ENCODE measurements around the gene CPE. TPM values are rescaled to one million over a fixed set of nuclear protein-coding genes. Genes with fewer than 3 reads are reported as not detected.
"Not testable (repeated sequence)": the region's sequence is repeated elsewhere in the genome, so short reads cannot be mapped to it uniquely, and the experiment has no call there.

The CPE gene
- total and polyA plus RNA-seq, 5 donors: 68.2 to 157 (median 93.6) TPM

GRCh38 chr4:165481053-165481835 is 102.4 kb downstream of the CPE start:
- no peak overlapping the region for H3K4me3 ChIP-seq (ENCODE audit: low read length)
- no peak overlapping the region for H3K27ac ChIP-seq (ENCODE audit: low read length)
- DNase-seq: no peak
- 76% methylated on average over 3 of the region's 3 CpGs for WGBS
- intact Hi-C loops (cut with DNase I): no loop called here
- ATAC-seq: no peak
- no peaks in the 10 kb centered on the region for H3K4me1 ChIP-seq (ENCODE audit: control insufficient read depth, insufficient read depth, low read length)
- no peaks in the 10 kb centered on the region for H3K27me3 ChIP-seq (ENCODE audit: control insufficient read depth, insufficient read depth)
- H3K9me3 ChIP-seq (ENCODE audit: control insufficient read depth, low read length): no peaks in the 10 kb centered on the region

DNA sequence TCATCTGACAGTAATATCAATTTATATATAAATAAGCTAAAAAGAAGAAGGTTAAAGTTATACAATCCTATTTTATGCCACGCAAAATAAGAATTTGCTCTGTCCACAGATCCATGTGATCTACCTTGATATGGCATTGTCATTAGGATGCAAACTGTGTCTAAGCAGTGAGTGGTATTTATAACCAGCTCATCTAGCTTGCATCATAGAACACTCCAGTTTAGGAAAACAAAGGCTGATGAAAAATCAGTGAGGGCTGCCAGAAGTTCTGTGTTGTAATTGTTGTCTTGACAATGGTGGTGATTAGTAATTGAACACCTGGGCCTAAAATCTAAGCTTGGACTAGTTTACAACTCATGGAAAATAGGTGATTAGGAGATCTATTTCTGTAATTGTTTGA is 111.0 kb downstream of the CPE start:
- ATAC-seq: no peak
- no peak for DNase-seq
- 84% methylated on average over 1 of the region's 1 CpG for WGBS
- Histone ChIP-seq H3K4me3 (ENCODE audit: low read length) (no peak overlapping the region), H3K27ac (ENCODE audit: low read length) (no peak overlapping the region), H3K27me3 (ENCODE audit: control insufficient read depth, insufficient read depth) (no peaks in the 10 kb centered on the region), H3K9me3 (ENCODE audit: control insufficient read depth, low read length) (no peaks in the 10 kb centered on the region), H3K4me1 (ENCODE audit: control insufficient read depth, insufficient read depth, low read length) (no peaks in the 10 kb centered on the region)
- intact Hi-C loops (cut with DNase I): no loop called here

- ATAC-seq; DNase-seq; H3K27me3 ChIP-seq (ENCODE audit: control insufficient read depth, insufficient read depth); H3K4me1 ChIP-seq (ENCODE audit: control insufficient read depth, insufficient read depth, low read length); H3K9me3 ChIP-seq (ENCODE audit: control insufficient read depth, low read length); intact Hi-C loops (cut with DNase I); H3K4me3 ChIP-seq (ENCODE audit: low read length); H3K27ac ChIP-seq (ENCODE audit: low read length): not testable (repeated sequence)
- WGBS: 80% methylated on average over 6 of the region's 6 CpGs
Observed at GRCh38 chr4:165492583-165492982, 113.8 kb downstream of the CPE start.

DNA sequence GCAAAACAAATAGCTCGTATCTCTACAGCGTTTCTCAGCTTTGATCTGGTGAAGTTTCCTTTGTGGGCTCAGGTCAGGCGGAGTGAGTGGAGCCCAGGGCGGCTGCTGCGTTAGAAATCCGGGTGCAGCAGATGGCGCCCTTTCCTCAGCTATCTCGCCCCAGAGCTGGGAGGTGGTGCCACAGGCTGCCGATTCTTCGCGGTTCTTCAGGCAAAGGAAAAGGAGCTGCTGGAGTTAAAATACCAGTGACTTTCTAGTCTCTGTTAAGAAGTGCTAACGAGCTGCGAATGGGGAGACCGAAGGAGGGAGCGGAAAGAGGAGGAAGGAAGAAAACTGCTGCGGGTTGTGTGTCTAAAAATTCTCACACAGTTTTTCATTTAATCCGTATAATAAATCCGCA is 114.6 kb downstream of the CPE start:
- Histone ChIP-seq H3K4me1 (ENCODE audit: control insufficient read depth, insufficient read depth, low read length) (no peaks in the 10 kb centered on the region), H3K9me3 (ENCODE audit: control insufficient read depth, low read length) (no peaks in the 10 kb centered on the region), H3K27me3 (ENCODE audit: control insufficient read depth, insufficient read depth) (no peaks in the 10 kb centered on the region), H3K4me3 (ENCODE audit: low read length) (no peak overlapping the region), H3K27ac (ENCODE audit: low read length) (no peak overlapping the region)
- 20% methylated on average over 18 of the region's 18 CpGs for WGBS
- ATAC-seq (peak; percentile 88 to 97), DNase-seq (peak; percentile 71 to 87 (median 83))
- intact Hi-C loops (cut with DNase I): no loop called here

DNA sequence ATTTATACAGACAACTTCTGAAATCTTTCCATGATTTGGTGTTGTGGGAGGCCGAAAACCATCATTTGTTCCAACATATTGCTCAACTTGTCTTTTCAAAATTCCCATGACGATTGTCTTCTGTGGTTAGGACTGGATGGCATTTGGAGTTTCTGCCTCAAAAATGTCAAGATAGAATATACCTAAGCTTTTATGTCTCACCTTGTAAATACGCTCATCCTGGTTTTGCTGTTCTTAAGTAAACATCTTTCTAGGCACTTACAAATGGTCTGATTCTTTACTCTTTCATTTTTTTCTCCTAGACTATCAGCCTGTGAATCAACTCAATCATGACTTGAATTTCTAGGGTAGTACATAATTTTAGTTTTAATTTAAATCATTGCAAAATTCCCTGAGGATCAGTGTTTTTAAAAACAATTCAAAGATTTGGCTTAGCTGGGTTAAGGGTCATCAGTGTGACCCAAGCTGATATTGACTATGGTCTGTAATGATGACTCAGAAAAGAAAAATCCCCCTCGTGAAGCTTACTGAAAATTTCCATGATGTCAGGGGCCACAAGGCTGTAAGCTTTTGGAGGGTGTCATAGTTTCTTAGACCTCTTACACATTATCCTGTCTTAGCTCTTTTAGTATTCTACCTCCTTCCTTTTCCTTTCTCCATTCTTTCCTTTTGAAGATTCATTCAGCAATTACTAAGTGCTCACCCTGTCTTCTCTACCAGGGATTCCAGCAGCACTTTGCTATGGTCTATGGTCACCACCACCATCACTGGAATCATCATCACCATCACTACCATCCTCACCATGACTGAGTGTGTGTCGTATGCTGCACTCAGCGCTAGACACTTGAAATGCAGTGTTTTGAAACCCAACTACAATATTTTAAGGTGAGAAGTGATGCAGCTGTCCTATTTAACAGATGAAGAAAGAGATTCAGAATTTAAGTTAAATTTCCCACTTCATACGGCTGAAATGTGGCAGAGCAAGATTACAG is 124.4 kb downstream of the CPE start:
- Histone ChIP-seq H3K4me1 (ENCODE audit: control insufficient read depth, insufficient read depth, low read length) (peaks cover 2% of the 10 kb centered on the region), H3K27ac (ENCODE audit: low read length) (peak overlapping the region; percentile 76), H3K27me3 (ENCODE audit: control insufficient read depth, insufficient read depth) (no peaks in the 10 kb centered on the region), H3K9me3 (ENCODE audit: control insufficient read depth, low read length) (no peaks in the 10 kb centered on the region), H3K4me3 (ENCODE audit: low read length) (no peak overlapping the region)
- no peak for DNase-seq
- peak; percentile 66 to 70 for ATAC-seq
- intact Hi-C loops (cut with DNase I): no loop called here
- 81% methylated on average over 7 of the region's 7 CpGs for WGBS

GRCh38 chr4:165504184-165504583 is 125.4 kb downstream of the CPE start:
- no peaks in the 10 kb centered on the region for H3K27me3 ChIP-seq (ENCODE audit: control insufficient read depth, insufficient read depth)
- no peak overlapping the region for H3K4me3 ChIP-seq (ENCODE audit: low read length)
- no peaks in the 10 kb centered on the region for H3K9me3 ChIP-seq (ENCODE audit: control insufficient read depth, low read length)
- DNase-seq (no peak), ATAC-seq (no peak)
- no peak overlapping the region for H3K27ac ChIP-seq (ENCODE audit: low read length)
- H3K4me1 ChIP-seq (ENCODE audit: control insufficient read depth, insufficient read depth, low read length): peaks cover 2% of the 10 kb centered on the region
- 53% methylated on average over 3 of the region's 3 CpGs for whole genome bisulfite sequencing
- intact Hi-C loops (cut with DNase I): no loop called here

DNA sequence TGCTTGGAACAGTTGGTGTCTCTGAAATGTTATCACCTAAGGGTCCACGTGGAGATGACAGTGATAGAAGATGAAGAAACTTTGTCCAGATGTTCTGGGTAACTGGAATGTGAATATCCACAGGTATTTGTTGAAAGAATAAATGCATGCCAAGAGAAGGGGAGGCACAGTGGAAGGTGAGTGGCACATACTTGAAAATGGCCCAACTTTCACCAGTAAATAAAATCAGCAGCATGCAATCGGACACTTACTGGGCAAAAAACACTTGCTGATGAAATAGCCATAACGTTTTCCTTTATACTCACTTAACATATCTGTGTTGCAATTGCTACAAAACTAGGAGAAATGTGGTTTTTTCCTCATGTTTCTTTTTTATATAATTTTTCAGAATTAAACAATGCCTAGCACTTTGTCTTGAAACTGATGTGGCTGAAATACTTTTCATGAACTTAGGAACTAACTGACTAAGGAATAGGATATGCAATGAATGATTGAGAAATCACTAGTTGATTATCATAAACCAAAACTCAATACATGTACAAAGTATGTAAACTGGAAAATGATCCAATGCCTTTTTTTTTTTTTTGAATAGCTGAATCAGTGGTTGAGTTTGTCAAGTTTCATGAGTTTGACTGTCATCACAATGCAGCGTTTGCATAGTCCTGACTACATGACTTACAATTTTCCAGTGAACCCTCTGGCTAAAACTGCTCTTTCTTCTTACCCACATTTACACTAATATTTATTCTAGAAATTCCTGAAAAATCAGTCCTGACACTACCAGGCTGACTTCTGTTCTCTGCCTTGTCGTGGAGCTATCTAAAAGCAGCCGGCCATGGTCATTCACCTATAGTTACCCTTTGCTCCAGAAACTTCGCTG is 127.4 kb downstream of the CPE start:
- WGBS: 56% methylated on average over 7 of the region's 7 CpGs
- ATAC-seq (no peak), DNase-seq (no peak)
- Histone ChIP-seq H3K4me1 (ENCODE audit: control insufficient read depth, insufficient read depth, low read length) (peaks cover 2% of the 10 kb centered on the region), H3K4me3 (ENCODE audit: low read length) (no peak overlapping the region), H3K27me3 (ENCODE audit: control insufficient read depth, insufficient read depth) (no peaks in the 10 kb centered on the region), H3K27ac (ENCODE audit: low read length) (no peak overlapping the region), H3K9me3 (ENCODE audit: control insufficient read depth, low read length) (no peaks in the 10 kb centered on the region)
- intact Hi-C loops (cut with DNase I): no loop called here

DNA sequence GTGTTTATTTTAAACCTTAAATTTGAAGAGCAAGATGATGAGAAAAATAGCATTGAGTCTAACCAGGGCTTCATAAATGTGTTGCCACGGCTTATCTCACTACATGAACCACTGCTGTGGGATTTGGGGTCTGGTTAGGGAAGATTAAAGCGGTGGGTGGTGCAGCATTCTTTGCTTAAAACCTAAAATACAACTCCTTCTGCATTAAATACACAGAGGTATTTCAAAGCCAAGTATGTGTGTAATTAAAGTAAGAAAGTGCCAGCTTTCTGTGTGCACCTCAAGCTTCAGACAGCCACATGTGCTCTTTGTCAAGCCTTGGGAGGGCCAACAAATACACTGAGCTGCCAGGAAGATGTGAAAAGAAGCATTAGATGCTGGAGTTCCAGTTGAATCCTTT is 128.0 kb downstream of the CPE start:
- WGBS: 63% methylated on average over 2 of the region's 2 CpGs
- DNase-seq (no peak), ATAC-seq (no peak)
- H3K9me3 ChIP-seq (ENCODE audit: control insufficient read depth, low read length): no peaks in the 10 kb centered on the region
- H3K27ac ChIP-seq (ENCODE audit: low read length): no peak overlapping the region
- H3K4me3 ChIP-seq (ENCODE audit: low read length): no peak overlapping the region
- no peaks in the 10 kb centered on the region for H3K27me3 ChIP-seq (ENCODE audit: control insufficient read depth, insufficient read depth)
- H3K4me1 ChIP-seq (ENCODE audit: control insufficient read depth, insufficient read depth, low read length): peaks cover 2% of the 10 kb centered on the region
- intact Hi-C loops (cut with DNase I): no loop called here

DNA sequence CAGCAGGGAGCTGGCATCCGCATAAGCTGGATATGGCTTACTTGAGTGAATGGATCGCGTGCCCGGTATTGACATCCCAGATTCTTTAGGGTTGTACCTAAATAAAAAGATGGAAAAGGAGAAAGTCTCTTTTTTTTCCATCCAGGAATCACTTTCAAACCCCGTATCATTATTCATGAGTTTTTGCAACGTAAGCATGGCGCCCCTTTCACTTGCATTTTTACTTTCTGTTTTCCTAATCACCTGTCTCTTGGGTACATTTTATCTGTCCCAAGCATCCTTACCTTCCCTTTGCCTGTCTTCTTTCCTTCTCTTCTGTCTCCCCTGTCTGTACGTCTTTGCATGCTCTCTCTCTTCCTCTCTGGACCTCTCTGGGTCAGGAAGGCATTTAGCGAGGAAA is 128.6 kb downstream of the CPE start:
- Histone ChIP-seq H3K9me3 (ENCODE audit: control insufficient read depth, low read length) (no peaks in the 10 kb centered on the region), H3K27ac (ENCODE audit: low read length) (no peak overlapping the region), H3K4me3 (ENCODE audit: low read length) (no peak overlapping the region), H3K27me3 (ENCODE audit: control insufficient read depth, insufficient read depth) (no peaks in the 10 kb centered on the region), H3K4me1 (ENCODE audit: control insufficient read depth, insufficient read depth, low read length) (peaks cover 2% of the 10 kb centered on the region)
- DNase-seq: no peak
- no peak for ATAC-seq
- intact Hi-C loops (cut with DNase I): no loop called here
- WGBS: 91% methylated on average over 9 of the region's 9 CpGs

DNA sequence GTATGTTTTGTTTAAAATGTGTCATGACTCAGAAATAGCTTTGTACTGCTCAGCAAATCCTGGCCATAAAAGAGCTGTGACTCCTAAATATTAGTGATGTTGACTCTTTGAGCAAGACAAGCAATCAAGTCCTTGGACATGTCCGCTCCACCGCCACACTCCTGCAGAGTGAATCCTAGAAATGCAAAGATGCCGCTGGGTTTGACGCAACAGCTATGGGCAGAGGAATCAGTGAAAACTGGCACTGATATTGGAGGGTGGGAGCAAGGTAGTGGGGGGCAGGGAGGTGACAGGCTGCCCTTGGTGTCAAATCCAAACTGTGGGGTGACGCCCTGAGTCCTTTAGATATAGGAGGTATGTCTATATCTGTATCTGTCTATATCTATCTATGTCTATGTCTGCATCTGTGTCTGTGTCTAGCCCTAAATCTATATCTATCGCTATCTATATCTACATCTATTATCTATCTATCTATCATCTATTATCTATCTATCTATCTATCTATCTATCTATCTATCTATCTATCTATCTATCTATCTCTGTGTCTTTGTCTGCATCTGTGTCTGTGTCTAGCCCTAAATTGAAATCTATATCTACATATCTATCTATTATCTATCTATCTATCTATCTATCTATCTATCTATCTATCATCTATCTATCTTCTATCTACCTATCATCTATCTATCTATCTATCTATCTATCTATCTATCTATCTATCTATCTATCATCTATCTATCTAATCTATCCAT is 129.7 kb downstream of the CPE start:
- intact Hi-C loops (cut with DNase I): no loop called here
- ATAC-seq (no peak), DNase-seq (no peak)
- H3K4me3 ChIP-seq (ENCODE audit: low read length): no peak overlapping the region
- H3K9me3 ChIP-seq (ENCODE audit: control insufficient read depth, low read length): no peaks in the 10 kb centered on the region
- peaks cover 2% of the 10 kb centered on the region for H3K4me1 ChIP-seq (ENCODE audit: control insufficient read depth, insufficient read depth, low read length)
- no peaks in the 10 kb centered on the region for H3K27me3 ChIP-seq (ENCODE audit: control insufficient read depth, insufficient read depth)
- WGBS: 97% methylated on average over 6 of the region's 6 CpGs
- no peak overlapping the region for H3K27ac ChIP-seq (ENCODE audit: low read length)

Measured in right cardiac atrium (tissue), 5 donors.